ENCODE results near the gene ANAPC5.

- TF ChIP-seq CTCF (IDR thresholded peaks at IDR 0.05): no peak
- no peak for TF ChIP-seq POLR2A (IDR thresholded peaks at IDR 0.05)
These were observed 12.5 kb upstream of the ANAPC5 start for GRCh38 chr12:121364683-121365121.
